HEK293T (cell line): ENCODE measurements around the gene CTAGE1.

ENCODE experiments used
- CTCF ChIA-PET: fragments of 350-600 bp; formaldehyde crosslinking; extraction: SDS; loops from one replicate; lab custom pipeline; 2021; ENCODE audit warnings: antibody characterized with exemption, inconsistent platforms; lab: Yijun Ruan, JAX
- POLR2A ChIA-PET: fragments of 350-600 bp; formaldehyde crosslinking; extraction: SDS; loops from one replicate; lab custom pipeline; 2020; ENCODE audit warnings: antibody characterized with exemption, inconsistent platforms; lab: Yijun Ruan, JAX
- DNase-seq: peaks from one replicate; pipeline ENCODE4 v3.0.0; 2012; ENCODE audit warnings: mixed read lengths; ENCODE audit errors: extremely low spot score
- ARNT ChIP-seq: fragments of 450-650 bp; IDR thresholded peaks from 2 replicates; pipeline ENCODE4 v1.6.1; 2017; ENCODE audit warnings: mild to moderate bottlenecking
- BHLHE40 ChIP-seq: fragments of 450-650 bp; IDR thresholded peaks from 2 replicates; pipeline ENCODE4 v1.6.1; 2016; ENCODE audit warnings: mild to moderate bottlenecking, moderate library complexity, borderline replicate concordance
- CTBP1 ChIP-seq: fragments of 450-650 bp; IDR thresholded peaks from 2 replicates; pipeline ENCODE4 v1.6.1; 2016; ENCODE audit warnings: borderline replicate concordance
- ELF4 ChIP-seq: fragments of 450-650 bp; IDR thresholded peaks from 2 replicates; pipeline ENCODE4 v1.6.1; 2017; ENCODE audit warnings: antibody characterized with exemption
- FOXA1 ChIP-seq: fragments of 450-650 bp; IDR thresholded peaks from 2 replicates; pipeline ENCODE4 v1.6.1; 2016; ENCODE audit warnings: mild to moderate bottlenecking
- FOXK2 ChIP-seq: fragments of 450-650 bp; IDR thresholded peaks from 2 replicates; pipeline ENCODE4 v1.6.1; 2016; ENCODE audit warnings: mild to moderate bottlenecking
- FOXM1 ChIP-seq: fragments of 450-650 bp; IDR thresholded peaks from 2 replicates; pipeline ENCODE4 v1.6.1; 2017; ENCODE audit warnings: mild to moderate bottlenecking, borderline replicate concordance
- HDGF ChIP-seq: fragments of 450-650 bp; IDR thresholded peaks from 2 replicates; pipeline ENCODE4 v1.6.1; 2017; ENCODE audit warnings: antibody characterized with exemption, borderline replicate concordance
- L3MBTL2 ChIP-seq: fragments of 450-650 bp; conservative IDR thresholded peaks from 2 replicates; pipeline ENCODE4 v1.6.1; 2016; ENCODE audit warnings: mild to moderate bottlenecking
- LEF1 ChIP-seq: fragments of 450-650 bp; IDR thresholded peaks from 2 replicates; pipeline ENCODE4 v1.6.1; 2017; ENCODE audit warnings: mild to moderate bottlenecking, borderline replicate concordance
- NFRKB ChIP-seq: fragments of 450-650 bp; IDR thresholded peaks from 2 replicates; pipeline ENCODE4 v1.6.1; 2016; ENCODE audit warnings: mild to moderate bottlenecking, moderate library complexity
- SP1 ChIP-seq: fragments of 450-650 bp; IDR thresholded peaks from 2 replicates; pipeline ENCODE4 v1.6.1; 2017
- SUZ12 ChIP-seq: fragments of 450-650 bp; IDR thresholded peaks from 2 replicates; pipeline ENCODE4 v1.6.1; 2016; ENCODE audit warnings: mild to moderate bottlenecking
- TARDBP ChIP-seq: fragments of 450-650 bp; IDR thresholded peaks from 2 replicates; pipeline ENCODE4 v1.6.1; 2016
- ZNF384 ChIP-seq: fragments of 450-650 bp; IDR thresholded peaks from 2 replicates; pipeline ENCODE4 v1.6.1; 2016
- TF ChIP-seq, protein P1 (sequence below): fragments of 450-650 bp; IDR thresholded peaks from 2 replicates; pipeline ENCODE4 v1.6.1; 2016

The CTAGE1 gene

DNA sequence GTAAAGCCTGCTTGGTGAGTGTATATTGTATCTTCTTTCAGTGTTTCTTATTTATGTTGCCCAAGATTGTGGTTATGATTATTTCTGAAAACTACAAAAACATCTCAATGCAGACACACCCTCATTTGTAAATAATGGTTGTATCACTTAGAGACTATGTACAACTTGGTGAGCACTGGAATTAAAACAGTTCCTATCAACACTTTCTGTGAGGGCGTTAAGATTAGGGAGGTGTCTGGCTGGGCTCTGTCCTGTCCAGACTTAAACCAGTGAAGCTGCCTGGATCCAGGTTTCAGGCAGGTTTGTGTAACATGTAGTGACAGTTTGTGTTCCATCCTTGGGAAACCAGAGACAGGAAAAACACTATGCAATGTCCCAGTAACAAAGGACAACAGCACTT lies 49.7 kb downstream of the CTAGE1 start:
- ChIA-PET CTCF (interaction anchor here (0.8 to 1.0 kb wide), 2 partner anchors 10 to 25 kb away, joined by 3 to 4 read pairs; no protein-coding TSS in a partner anchor), POLR2A (no interaction called here)
- no peak for TF ChIP-seq SP1
- TF ChIP-seq LEF1 = no peak
- TF ChIP-seq CTBP1 = no peak
- no peak for TF ChIP-seq L3MBTL2
- TF ChIP-seq HDGF = no peak
- TF ChIP-seq FOXM1 = no peak
- no peak for TF ChIP-seq ARNT
- TF ChIP-seq ZNF384 = no peak
- TF ChIP-seq FOXK2 = no peak
- TF ChIP-seq, protein P1, sequence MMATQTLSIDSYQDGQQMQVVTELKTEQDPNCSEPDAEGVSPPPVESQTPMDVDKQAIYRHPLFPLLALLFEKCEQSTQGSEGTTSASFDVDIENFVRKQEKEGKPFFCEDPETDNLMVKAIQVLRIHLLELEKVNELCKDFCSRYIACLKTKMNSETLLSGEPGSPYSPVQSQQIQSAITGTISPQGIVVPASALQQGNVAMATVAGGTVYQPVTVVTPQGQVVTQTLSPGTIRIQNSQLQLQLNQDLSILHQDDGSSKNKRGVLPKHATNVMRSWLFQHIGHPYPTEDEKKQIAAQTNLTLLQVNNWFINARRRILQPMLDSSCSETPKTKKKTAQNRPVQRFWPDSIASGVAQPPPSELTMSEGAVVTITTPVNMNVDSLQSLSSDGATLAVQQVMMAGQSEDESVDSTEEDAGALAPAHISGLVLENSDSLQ = no peak
- no peak for DNase-seq

DNA sequence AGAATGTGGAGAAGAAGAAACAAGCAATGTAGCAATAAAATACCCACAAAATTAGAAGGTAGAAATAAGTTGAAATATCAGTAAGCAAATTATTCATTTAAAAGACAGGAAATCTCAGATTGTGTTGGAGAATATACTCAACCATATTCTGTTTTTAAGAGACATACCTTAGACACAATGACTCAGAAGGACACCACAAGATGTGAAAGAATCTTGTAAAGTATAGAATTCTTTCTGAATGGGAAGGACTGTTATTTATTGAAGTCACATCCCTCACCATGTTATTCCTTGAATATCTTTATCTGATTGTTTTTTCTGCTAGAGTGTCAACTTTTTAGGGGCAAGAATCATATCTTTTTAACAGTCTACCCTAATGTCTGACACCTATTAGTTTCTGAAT lies 50.4 kb downstream of the CTAGE1 start:
- CTCF ChIA-PET = no interaction called here

DNA sequence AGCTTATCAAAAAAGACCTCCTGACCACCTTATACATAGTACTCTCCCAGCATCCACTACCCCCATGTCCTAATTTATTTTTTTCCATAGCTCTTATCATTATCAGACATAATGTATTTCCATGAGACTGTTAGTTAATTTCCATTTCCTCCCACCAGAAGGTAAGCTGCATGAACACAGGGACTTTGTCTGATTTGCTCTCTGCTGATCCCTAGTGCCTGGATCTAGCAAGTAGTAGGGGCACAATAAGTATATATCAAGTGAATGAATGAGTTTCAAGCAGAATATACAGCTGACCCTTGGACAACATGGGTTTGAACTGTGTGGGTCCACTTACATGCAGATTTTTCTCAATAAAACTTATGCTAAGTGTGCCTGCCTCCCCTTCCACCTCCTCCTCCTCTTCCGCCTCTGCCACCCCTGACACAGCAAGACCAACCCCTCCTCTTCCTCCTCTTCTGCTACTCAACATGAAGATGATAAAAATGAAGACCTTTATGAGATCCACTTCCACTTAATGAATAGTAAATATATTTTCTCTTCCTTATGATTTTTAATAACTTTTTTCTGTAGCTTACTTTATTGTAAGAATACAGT lies 53.8 kb downstream of the CTAGE1 start:
- CTCF ChIA-PET = interaction anchor here (0.5 to 1.0 kb wide), 4 partner anchors 12 to 338 kb away, joined by 3 to 4 read pairs (median 4); no protein-coding TSS in a partner anchor
- TF ChIP-seq CTBP1 (no peak), BHLHE40 (no peak), NFRKB (no peak), ELF4 (no peak), SP1 (no peak), TARDBP (no peak), L3MBTL2 (no peak), HDGF (no peak), FOXA1 (no peak), FOXK2 (no peak), LEF1 (no peak)
- DNase-seq = no peak
- POLR2A ChIA-PET = no interaction called here

More for the DNA sequence above, 50.4 kb downstream of the CTAGE1 start:
- DNase-seq = no peak
- POLR2A ChIA-PET = no interaction called here
- TF ChIP-seq CTBP1 = no peak
- TF ChIP-seq SUZ12 = no peak
